Memory B cell (primary cell): ENCODE data around the gene FGF12.
"Not testable (repeated sequence)": the region's sequence is repeated elsewhere in the genome, so short reads cannot be mapped to it uniquely, and the experiment has no call there.

Experiments
- ATAC-seq: fragments of 150-1000 bp; cut with Tn5 transposase; 2 replicates; pipeline ENCODE4 v1.10.0; 2021; ENCODE audit warnings: low read depth, mild to moderate bottlenecking, moderate library complexity
- DNase-seq, 2 donors: peaks; one replicate each; pipeline ENCODE4 v3.0.0; 2022; ENCODE audit warnings: low spot score in 2 of 2
- H3K27ac Mint-ChIP-seq: one replicate; pipeline ENCODE4 v1.8.0; 2022; ENCODE audit warnings: mild to moderate bottlenecking, moderate library complexity, mixed read lengths
- H3K27me3 Mint-ChIP-seq: one replicate; pipeline ENCODE4 v1.8.0; 2022; ENCODE audit warnings: mixed read lengths
- H3K36me3 Mint-ChIP-seq: one replicate; pipeline ENCODE4 v1.8.0; 2022; ENCODE audit warnings: mild to moderate bottlenecking, mixed read lengths
- H3K4me1 Mint-ChIP-seq: one replicate; pipeline ENCODE4 v1.8.0; 2022; ENCODE audit warnings: mixed read lengths
- H3K4me3 Mint-ChIP-seq: one replicate; pipeline ENCODE4 v1.8.0; 2022; ENCODE audit warnings: mild to moderate bottlenecking, moderate library complexity, mixed read lengths
- H3K9me3 Mint-ChIP-seq: one replicate; pipeline ENCODE4 v1.8.0; 2022; ENCODE audit warnings: mixed read lengths

Gene FGF12

DNA sequence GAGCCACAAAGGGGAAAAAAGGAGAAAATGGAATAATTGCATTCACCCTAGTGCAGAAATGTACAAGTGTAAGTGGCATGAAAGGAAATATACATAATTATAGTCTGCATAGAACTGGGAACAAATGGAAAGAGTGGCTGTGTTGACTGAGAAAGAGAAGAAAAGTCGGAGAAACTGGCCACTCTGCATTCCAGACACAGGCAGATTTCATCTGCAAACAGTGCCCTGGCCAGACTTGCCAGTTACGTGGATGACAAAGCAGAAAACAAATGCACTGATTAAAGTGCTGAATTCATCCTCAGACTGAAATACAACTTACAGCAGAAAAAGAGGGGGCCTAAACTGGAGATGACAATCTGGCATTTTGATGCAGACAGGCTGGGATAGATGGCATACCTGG is 129.8 kb downstream of the FGF12 start:
- Mint-ChIP-seq H3K4me1 (no peaks in the 10 kb centered on the region), H3K9me3 (peaks cover 5% of the 10 kb centered on the region), H3K36me3 (no peaks in the 10 kb centered on the region)

DNA sequence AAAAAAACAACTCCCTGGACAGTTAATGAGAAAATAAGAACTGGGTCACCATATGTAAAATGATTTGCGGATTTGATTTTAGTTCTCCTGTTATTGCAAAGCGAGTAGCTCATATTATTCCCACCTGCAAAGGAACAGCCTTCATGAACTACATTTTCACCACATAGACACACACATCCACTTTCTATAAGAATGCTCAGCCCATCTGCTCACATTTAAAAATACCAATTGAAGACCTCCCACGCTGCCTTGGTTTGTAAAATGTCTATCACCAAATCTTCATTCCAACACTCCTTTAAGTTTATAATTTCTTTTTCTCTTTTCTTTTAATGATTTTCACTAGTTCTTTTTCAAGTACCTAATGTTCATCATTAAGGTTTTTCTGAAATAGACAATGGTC is 148.6 kb downstream of the FGF12 start:
- H3K9me3 Mint-ChIP-seq = peaks cover 2% of the 10 kb centered on the region
- H3K4me3 Mint-ChIP-seq = no peak overlapping the region
- no peak for DNase-seq
- no peak for ATAC-seq
- no peak overlapping the region for H3K27ac Mint-ChIP-seq
- no peaks in the 10 kb centered on the region for H3K4me1 Mint-ChIP-seq
- peaks cover 1% of the 10 kb centered on the region for H3K36me3 Mint-ChIP-seq
- peaks cover 3% of the 10 kb centered on the region for H3K27me3 Mint-ChIP-seq

More for the DNA sequence above, 129.8 kb downstream of the FGF12 start:
- Mint-ChIP-seq H3K27me3 (peaks cover 6% of the 10 kb centered on the region), H3K27ac (no peak overlapping the region), H3K4me3 (no peak overlapping the region)
- ATAC-seq = no peak
- DNase-seq = no peak

DNA sequence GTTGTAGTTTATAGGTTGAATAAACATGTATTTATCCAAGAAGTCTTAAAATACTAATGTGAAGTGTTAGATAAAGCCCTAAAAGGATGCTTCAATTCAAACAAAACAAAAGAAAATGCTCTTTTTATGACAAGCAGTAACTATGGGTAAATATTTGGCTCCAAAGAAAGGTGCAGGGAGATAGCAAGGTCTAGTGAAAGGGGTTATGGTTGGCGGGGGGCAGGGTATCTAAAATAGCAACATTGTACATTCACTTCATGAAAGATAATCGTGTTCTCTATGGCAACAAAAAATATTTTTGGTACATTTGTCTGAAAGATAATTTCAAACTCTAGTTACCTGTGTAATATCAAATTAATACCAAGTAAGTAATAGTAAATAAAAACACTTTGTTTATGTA is 149.5 kb downstream of the FGF12 start:
- no peak overlapping the region for H3K27ac Mint-ChIP-seq
- H3K27me3 Mint-ChIP-seq = peaks cover under 1% of the 10 kb centered on the region
- H3K9me3 Mint-ChIP-seq = peaks cover 2% of the 10 kb centered on the region
- H3K4me1 Mint-ChIP-seq = no peaks in the 10 kb centered on the region
- DNase-seq = no peak
- no peak for ATAC-seq
- no peak overlapping the region for H3K4me3 Mint-ChIP-seq
- peaks cover 1% of the 10 kb centered on the region for H3K36me3 Mint-ChIP-seq

DNA sequence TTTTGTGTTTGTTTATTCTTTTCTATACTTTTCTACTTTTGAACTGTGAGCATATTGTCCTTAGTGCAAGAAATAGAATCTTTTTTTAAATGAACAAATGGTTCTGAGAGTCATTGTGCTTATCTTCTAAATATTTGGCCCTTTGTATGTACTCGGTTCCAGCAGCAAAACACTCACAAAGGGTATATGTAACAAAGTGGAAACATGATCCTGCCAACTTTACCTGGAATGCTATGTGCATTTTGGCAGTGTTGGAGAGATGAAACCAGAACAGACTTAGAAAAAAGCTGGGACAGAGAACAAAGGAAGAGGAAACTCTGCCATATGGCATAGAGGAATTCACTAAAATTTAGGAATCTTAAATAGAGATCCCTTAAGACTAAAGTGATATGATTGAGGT is 150.1 kb downstream of the FGF12 start:
- Mint-ChIP-seq H3K27me3 (peaks cover under 1% of the 10 kb centered on the region), H3K27ac (no peak overlapping the region), H3K9me3 (peaks cover 2% of the 10 kb centered on the region), H3K36me3 (peaks cover 1% of the 10 kb centered on the region), H3K4me1 (no peaks in the 10 kb centered on the region), H3K4me3 (no peak overlapping the region)
- ATAC-seq = no peak
- DNase-seq = no peak

DNA sequence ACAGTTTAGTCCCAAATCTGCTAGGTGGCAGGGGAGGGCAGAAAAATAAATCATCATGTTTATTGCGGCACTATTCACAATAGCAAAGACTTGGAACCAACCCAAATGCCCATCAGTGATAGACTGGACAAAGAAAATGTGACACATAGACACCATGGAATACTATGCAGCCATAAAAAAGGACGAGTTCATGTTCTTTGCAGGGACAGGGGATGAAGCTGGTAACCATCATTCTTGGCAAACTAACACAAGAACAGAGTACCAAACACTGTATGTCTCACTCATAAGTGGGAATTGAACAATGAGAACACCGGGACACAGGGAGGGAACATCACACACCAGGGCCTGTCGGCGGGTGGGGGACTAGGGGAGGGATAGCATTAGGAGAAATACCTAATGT is 150.6 kb downstream of the FGF12 start:
- H3K4me1 Mint-ChIP-seq, DNase-seq, H3K9me3 Mint-ChIP-seq, H3K36me3 Mint-ChIP-seq, H3K4me3 Mint-ChIP-seq, ATAC-seq, H3K27ac Mint-ChIP-seq, H3K27me3 Mint-ChIP-seq: not testable (repeated sequence)

DNA sequence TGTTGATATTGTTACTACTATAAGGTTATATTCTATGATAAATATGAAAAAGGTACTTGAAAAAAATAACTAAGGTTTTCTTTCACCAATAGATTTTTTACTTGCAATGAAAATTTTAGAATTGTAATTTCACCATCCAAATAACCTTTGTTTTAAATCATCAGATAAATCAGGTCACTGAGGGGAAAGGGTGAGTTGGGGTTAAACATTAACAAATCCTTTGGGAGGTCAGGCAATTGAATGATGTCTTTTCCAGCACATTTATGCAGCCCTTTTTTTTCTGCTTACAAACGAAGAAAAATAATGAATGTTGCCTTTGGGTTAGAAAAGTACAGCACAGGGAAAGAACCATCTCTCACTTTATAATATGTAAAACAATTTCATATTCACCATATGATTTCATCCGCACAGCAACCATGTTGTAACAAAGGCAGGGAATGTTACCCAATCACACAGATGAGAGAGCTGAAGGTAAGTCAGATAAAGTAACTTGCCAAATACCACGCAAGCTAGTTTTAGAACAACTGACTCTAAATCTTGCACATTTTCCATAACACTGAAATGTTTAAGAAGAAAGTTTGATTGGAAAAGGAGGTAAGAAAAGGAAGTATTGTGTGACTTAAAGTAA is 151.3 kb downstream of the FGF12 start:
- H3K27ac Mint-ChIP-seq = no peak overlapping the region
- H3K27me3 Mint-ChIP-seq = peaks cover 7% of the 10 kb centered on the region
- H3K36me3 Mint-ChIP-seq = peaks cover 1% of the 10 kb centered on the region
- ATAC-seq (no peak), DNase-seq (no peak)
- H3K4me3 Mint-ChIP-seq = no peak overlapping the region
- peaks cover 2% of the 10 kb centered on the region for H3K9me3 Mint-ChIP-seq
- peaks cover 3% of the 10 kb centered on the region for H3K4me1 Mint-ChIP-seq

DNA sequence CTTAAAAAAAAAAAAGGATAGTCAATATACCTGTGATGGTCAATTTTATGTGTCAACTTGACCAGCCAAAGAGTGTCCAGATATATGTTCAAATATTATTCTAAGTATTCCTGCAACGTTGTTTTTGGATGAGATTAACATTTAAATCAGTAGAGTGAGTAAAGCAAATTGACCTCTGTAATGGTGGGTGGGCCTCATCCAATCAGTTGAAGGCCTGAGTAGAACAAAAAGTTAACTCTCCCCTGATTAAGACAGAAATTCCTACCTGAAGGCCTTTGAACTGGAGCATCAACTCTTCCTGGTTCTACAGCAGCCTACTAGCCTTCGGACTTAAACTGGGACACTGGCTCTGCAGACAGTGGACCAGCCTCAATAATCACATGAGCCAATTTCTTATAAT is 154.1 kb downstream of the FGF12 start:
- no peak for DNase-seq
- Mint-ChIP-seq H3K27me3 (peaks cover 13% of the 10 kb centered on the region), H3K36me3 (peaks cover 1% of the 10 kb centered on the region), H3K27ac (no peak overlapping the region), H3K4me1 (peaks cover 6% of the 10 kb centered on the region), H3K9me3 (peaks cover 2% of the 10 kb centered on the region), H3K4me3 (no peak overlapping the region)
- ATAC-seq = no peak

DNA sequence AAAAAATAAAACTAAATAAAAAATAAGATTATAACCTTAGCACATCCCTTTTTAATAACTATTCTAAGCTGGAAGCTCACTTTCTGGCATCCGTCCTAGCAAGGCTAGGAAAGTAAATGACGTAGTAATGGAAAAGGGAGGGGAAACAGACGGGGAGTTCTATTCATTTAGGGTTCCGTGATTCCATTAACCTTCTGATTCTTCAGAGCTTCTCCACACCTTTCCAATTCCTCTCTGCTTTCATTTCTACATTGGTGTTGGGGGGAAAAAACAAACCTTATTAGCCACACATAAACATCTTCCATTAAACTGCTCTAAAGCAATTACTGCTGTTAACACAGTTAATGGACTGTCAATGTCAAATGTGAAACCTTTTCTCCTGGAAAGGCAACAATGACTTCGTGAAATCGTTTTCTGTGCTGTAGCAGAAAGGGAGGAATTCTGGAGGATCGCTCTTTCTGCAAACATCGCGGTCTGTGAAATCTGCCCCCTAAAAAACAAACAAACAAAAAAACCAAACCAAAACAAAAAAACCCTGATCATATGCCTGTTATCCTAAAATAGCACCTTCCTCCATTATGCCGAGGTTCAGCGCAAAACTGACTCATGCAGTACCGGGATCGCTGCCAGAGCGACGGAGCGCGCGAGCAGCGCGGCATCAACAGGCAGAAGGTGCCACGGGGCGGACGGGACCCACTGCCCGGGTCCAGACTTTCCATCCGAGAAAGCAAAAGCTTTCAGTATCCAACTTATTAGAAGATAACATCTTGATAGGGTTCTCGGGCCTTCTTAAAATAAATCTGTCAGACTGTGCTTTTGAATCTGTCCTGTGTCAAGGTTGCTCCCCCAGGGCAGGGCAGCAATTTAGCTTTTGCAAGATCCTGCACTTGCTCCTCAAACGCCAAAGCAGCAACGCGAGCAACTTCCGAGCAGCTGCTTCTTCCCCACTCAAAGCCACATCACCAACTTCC is 156.2 kb downstream of the FGF12 start:
- peak; percentile 39 for ATAC-seq

DNA sequence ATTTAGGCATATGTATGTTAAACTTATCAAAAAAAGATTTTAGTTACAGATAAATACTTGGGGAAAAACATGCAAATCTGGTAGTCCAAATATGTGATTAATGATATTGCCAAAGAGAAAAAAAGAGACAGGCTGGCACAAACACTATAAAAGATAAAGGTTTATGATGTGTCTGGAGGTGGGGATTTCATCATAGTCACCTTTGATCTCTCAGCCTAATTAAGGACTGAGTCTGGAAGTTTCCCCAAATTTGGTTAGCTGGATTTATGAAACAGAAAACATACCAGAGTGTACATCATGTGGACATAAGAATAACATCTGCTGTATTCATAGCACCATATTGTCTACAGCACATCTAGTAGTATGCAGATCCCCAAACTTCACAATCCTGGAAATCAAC is 157.0 kb downstream of the FGF12 start:
- H3K4me3 Mint-ChIP-seq = no peak overlapping the region
- peaks cover 14% of the 10 kb centered on the region for H3K27me3 Mint-ChIP-seq
- no peaks in the 10 kb centered on the region for H3K36me3 Mint-ChIP-seq
- H3K4me1 Mint-ChIP-seq = peaks cover 8% of the 10 kb centered on the region
- H3K27ac Mint-ChIP-seq = no peak overlapping the region
- no peak for ATAC-seq
- no peaks in the 10 kb centered on the region for H3K9me3 Mint-ChIP-seq
- no peak for DNase-seq

More for the DNA sequence above, 156.2 kb downstream of the FGF12 start:
- Mint-ChIP-seq H3K4me1 (peaks cover 8% of the 10 kb centered on the region), H3K36me3 (no peaks in the 10 kb centered on the region), H3K27me3 (peaks cover 14% of the 10 kb centered on the region), H3K27ac (no peak overlapping the region), H3K9me3 (no peaks in the 10 kb centered on the region), H3K4me3 (peak overlapping the region; percentile 63)
- DNase-seq = no peak

DNA sequence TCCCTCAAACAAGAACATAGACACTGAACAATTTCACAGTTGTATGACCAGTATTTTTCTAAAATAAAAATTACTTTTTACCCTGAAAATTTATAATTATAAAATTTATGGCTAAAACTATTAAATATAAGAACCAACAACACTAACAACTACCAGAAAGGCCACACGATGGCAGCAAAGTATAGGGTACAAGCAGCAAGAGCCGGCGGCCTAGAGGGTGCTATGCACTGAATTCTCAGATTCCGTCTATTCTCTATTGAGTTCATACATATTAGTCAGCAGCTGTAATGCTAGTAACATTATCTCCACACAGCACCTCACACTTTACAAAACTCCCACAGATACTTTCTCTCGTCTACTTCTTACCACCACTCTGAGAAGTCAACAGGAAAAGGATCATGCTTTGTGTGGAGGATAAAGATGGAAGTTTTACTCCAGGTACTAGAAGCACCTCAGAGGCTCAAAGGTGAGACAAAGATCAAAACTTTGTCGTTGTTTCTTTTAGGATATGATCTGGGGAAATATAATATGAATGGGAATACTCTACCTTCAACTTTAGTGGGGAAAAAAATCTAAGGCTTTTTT is 160.5 kb downstream of the FGF12 start:
- H3K27ac Mint-ChIP-seq = no peak overlapping the region
- H3K9me3 Mint-ChIP-seq = no peaks in the 10 kb centered on the region
- H3K27me3 Mint-ChIP-seq = peaks cover 10% of the 10 kb centered on the region
- no peak overlapping the region for H3K4me3 Mint-ChIP-seq
- ATAC-seq (peak; percentile 78), DNase-seq (peak; percentile 41 to 46)
- no peaks in the 10 kb centered on the region for H3K36me3 Mint-ChIP-seq
- H3K4me1 Mint-ChIP-seq = peaks cover 8% of the 10 kb centered on the region

DNA sequence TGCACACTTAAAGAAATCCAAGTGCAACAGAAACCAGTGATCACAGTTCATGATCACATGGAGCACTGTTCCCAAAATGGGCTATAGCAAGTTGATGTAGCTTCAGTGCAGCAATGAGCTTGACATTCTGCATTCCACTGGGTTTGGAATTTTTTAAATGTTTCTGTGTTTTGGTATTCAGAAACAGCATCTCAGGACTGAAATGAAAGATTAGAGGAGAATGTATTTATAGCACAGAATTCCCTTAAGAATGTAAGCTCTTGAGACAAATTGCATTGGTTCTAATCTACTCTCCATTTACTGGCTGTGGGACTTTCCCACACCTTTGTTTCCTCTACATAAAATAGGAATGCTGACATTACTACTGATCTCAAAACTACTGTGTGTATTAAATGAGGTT is 162.7 kb downstream of the FGF12 start:
- H3K36me3 Mint-ChIP-seq = no peaks in the 10 kb centered on the region
- no peaks in the 10 kb centered on the region for H3K9me3 Mint-ChIP-seq
- ATAC-seq = no peak
- H3K4me3 Mint-ChIP-seq = no peak overlapping the region
- no peak overlapping the region for H3K27ac Mint-ChIP-seq
- peaks cover 7% of the 10 kb centered on the region for H3K27me3 Mint-ChIP-seq
- peaks cover 2% of the 10 kb centered on the region for H3K4me1 Mint-ChIP-seq
- no peak for DNase-seq

DNA sequence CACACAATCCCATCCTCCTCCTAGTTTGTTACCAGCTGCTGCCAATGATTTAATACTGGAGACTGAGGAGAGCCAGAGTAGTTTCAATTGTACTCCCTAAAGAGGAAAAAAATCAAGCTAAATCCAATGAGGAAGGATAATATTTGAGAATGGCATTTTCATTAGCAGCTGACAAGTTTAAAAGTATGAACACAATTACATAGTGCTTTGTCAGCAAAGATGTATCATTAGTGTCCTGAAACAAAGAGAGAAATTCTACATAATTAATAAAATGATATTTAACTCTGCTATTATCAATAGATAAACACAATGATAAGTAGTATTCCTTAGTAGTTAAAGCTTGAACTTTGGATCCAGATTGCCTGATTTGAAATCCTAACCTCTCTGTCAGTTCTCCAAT is 163.9 kb downstream of the FGF12 start:
- H3K27ac Mint-ChIP-seq = no peak overlapping the region
- H3K4me3 Mint-ChIP-seq = no peak overlapping the region
- peaks cover 2% of the 10 kb centered on the region for H3K4me1 Mint-ChIP-seq
- peaks cover 1% of the 10 kb centered on the region for H3K27me3 Mint-ChIP-seq
- ATAC-seq (no peak), DNase-seq (no peak)
- H3K9me3 Mint-ChIP-seq = no peaks in the 10 kb centered on the region
- no peaks in the 10 kb centered on the region for H3K36me3 Mint-ChIP-seq

DNA sequence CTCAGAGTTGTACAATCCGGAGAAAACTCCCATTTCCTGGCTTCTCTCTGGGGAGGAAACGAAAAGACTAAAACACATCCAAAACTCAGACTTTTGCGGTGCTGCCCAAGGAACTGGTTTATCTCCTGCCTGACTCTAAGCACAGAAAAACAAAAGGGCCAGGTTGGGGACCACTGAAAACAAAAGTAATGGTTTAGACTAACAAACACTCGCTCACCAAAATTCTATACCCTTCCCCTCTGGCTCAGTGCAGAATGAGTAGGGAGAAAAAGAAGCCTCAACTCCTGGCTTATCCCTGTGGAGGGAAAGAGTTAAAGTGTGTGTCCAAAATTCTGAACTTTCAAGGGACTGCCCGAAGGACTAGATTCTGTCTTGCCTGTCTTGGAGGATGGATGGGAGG is 173.6 kb downstream of the FGF12 start:
- DNase-seq (no peak), ATAC-seq (no peak)
- Mint-ChIP-seq H3K9me3 (peaks cover 11% of the 10 kb centered on the region), H3K36me3 (no peaks in the 10 kb centered on the region), H3K27me3 (peaks cover 3% of the 10 kb centered on the region), H3K4me1 (no peaks in the 10 kb centered on the region), H3K4me3 (no peak overlapping the region), H3K27ac (no peak overlapping the region)

DNA sequence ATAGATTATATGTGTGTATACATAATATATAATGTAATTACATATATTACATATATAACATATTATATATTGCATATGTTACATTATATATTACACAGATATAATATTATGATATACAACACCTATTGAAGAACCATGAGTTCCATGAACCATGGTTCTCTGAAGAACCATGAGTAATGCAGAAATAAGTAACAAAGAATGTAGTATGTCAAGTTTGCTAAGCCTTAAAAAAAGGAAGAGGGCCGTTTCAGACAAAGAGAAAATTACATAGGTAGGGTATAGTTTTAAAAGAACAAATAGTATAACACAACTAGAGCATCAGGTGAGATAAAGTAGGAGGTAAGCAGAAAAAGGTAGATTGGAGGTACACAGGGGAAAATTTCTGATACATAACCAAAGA is 177.0 kb downstream of the FGF12 start:
- Mint-ChIP-seq H3K9me3 (peaks cover 11% of the 10 kb centered on the region), H3K4me3 (no peak overlapping the region), H3K36me3 (no peaks in the 10 kb centered on the region), H3K4me1 (no peaks in the 10 kb centered on the region), H3K27me3 (peaks cover 2% of the 10 kb centered on the region), H3K27ac (no peak overlapping the region)
- no peak for ATAC-seq
- no peak for DNase-seq
